ENCODE measurements around the gene F2RL2.

The F2RL2 gene

DNA sequence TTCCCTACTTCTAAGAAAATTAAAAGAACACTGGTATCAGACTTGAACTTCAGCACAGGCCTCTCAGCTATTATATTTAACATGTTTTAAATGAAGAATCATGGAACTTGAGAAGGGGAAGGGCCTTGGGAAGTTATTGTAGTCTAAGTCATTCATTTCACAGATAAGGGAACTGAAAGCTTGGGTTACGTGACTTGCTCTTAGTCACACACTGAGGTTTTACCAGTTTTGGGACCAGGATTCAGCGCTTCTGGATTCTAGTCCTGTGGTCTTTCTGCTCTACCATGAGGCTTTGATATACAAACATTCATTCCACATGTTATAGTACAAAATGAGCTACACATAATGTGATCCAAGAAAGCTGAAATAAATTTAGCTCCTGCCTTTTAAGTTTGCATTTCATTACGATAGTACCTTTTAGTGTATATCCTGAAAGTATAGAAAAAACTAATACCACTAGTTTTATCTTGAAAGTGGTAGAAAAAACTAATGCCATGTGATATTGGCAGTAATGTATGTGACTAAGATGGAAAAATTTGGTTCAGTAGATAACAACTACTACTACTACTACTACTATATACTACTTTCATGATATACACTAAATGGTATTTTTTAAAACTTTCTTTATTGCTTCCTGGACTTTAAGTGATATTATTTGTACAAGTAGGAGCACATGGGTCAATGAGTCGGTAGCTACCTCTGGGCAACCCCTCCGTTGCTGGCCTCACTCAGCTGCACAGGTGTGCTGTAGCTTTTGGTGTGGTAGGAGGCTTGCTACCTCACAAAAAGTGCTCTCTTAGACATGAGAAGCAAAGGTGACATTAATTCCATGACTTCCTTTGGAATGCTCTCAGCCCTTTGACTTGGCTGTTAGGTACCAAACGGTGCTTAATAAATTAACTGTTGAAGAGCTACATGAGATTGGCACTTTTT is 40.7 kb downstream of the F2RL2 start:
- DNase-seq: no peak

DNA sequence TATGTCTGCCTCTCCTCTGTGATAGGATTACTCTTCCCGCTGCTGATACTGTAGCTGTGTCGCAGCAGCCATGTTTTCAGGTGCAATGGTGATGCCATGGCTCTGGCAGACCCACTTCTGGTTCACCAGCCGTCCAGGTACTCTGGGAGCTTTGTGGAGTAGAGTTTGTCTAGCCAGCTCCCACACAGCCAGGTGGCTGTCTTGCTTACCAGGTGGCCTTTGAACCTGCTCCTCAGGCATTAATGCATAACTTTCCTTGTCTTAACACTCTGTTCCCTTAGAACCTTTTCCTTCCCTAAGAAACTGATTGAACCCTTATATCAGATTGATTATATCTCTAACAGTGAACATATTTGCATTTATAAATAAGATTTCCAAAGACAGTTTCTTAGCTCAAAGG is 42.2 kb downstream of the F2RL2 start:
- no peak for DNase-seq

DNA sequence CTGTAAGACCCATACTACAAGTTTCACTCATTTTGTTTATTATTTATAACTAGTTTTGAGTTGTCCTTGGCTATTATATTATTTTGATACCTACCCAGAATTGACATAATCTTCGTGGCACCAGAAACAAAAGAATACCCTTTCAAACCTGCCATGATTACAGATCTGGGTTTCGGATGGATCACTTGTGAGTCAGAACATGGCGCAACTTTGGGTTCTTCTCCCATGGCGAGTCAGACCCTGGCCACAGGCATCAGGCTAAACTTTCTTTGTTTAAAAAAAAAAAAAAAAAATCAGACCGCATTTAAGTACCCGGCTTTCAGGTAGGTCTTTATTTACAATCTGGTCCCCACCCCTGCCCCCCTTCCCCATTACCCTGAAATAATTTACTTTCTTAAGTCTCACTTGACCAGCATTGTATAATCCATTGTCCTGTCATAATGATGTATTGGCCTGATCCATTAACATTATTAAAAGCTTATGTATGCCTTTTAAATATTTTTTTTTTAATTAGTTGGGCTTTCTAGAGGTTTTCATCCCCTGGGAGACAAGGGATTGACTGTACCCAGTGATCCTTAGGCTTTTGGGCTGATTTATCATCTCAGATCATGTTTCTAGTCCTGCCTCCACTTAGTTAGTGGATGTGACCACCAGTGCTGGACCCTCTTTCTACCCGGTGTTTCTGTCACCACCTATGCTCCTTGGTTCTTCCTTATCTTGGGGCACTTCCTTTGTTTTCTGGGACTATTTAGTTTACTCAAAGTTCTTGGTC is 43.9 kb downstream of the F2RL2 start:
- no peak for DNase-seq

DNA sequence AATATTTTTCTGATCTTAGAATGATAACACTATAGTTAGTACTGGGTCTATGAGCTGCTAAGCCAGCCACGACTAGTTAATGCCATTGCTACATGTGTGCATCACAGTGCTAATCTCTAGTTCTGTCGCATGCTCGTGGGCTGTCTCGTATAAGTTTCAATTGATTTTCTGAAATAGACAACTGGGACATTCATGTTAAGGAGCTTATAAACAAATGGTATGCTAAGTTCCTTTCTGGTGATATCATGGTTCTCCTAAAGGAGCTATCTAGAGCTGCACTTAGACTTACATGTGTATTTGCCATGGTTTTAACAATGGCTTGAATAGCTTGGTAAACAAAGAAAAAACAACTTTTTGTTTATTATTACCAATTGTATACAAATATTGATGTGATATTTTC is 46.2 kb downstream of the F2RL2 start:
- no peak for DNase-seq

DNA sequence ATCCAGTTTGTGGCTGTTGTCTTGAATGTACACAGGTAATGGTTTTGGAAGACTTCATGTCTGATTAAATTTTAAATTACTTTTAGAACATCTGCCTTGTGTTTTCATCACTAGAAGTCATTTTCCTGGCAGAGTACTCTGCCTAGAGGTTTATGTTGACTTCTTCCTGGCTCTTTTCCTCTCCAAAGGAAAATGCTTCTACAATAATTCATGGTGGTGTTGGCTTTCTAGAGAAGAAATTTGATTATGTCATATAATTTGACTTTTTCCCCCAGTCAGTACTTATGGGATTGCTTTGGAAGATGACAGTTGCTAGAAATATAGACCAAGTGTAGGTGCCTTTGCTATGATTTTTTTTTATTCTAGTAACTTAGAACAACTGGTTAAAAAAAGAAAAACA is 46.8 kb downstream of the F2RL2 start:
- DNase-seq: no peak

DNA sequence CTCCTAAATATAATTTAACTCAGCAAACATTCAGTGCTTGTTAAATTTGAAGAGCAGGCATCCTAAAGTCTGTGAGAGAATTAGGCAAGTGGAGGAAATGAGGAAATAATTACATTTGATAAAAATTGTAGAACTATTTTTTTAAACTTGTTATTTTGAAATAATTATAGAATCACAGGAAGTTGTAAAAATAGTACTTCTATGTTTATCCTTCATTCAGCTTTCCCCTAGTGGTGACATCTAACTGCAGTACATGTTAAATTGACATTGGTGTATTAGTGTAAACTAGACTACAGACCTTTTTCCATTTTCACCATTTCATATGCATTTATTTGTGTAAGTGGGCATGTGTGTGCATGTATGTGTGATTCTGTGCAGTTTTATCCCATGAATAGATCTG is 51.6 kb downstream of the F2RL2 start:
- DNase-seq: no peak

DNA sequence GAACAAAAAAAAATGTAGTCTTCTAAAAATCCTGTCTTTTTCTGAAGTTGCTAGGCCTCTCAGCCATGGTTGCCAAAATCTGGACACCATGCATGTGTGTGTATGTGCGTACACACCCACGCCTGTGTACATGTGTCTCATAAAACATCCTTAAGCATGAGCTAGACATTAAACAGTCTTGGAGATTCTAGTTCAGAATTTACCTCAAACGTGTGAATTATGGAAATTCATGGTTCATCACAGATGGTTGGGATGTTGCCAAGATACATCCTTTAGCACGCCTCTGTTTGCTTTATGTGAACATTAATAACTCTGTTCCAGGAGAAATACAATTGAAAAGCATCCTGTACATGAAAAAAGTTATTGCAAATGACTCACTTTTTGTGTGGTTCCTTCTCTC is 53.0 kb downstream of the F2RL2 start:
- DNase-seq: no peak
